SK-N-SH (cell line): Measurements from ENCODE around the gene MED22.

Experiments used
- EP300 ChIP-seq, 2 experiments: IDR thresholded peaks; 2 replicates each; pipeline versions ENCODE4 v1.4.0 to v1.6.1; 2012; ENCODE audit warnings: borderline replicate concordance in 1 of 2, low read depth in 1 of 2, low read length in 1 of 2
- GABPA ChIP-seq: IDR thresholded peaks from 2 replicates; pipeline ENCODE4 v1.4.0; 2012; ENCODE audit warnings: low read depth, mild to moderate bottlenecking
- JUND ChIP-seq: IDR thresholded peaks from 2 replicates; pipeline ENCODE4 v1.4.0; 2012
- MEF2A ChIP-seq: IDR thresholded peaks from 2 replicates; pipeline ENCODE4 v1.4.0; 2012; ENCODE audit warnings: low read depth, borderline replicate concordance
- MXI1 ChIP-seq: IDR thresholded peaks from 2 replicates; pipeline ENCODE4 v1.6.1; 2012; ENCODE audit warnings: mild to moderate bottlenecking, low read depth, low read length, improper control_type of control experiment
- POLR2AphosphoS5 ChIP-seq: IDR thresholded peaks from 2 replicates; pipeline ENCODE4 v1.6.1; 2012; ENCODE audit warnings: low read depth, low read length
- RAD21 ChIP-seq: IDR thresholded peaks from 2 replicates; pipeline ENCODE4 v1.6.1; 2012; ENCODE audit warnings: mild to moderate bottlenecking, low read length
- RCOR1 ChIP-seq: fragments of 150-350 bp; IDR thresholded peaks from 2 replicates; pipeline ENCODE4 v1.6.1; 2017; ENCODE audit warnings: antibody characterized with exemption, low read length
- TF ChIP-seq, protein P1 (sequence below): fragments of 200-600 bp; sonication (generic); IDR thresholded peaks from 2 replicates; pipeline ENCODE4 v1.6.1; 2017; ENCODE audit warnings: antibody characterized with exemption, mild to moderate bottlenecking, moderate library complexity

DNA sequence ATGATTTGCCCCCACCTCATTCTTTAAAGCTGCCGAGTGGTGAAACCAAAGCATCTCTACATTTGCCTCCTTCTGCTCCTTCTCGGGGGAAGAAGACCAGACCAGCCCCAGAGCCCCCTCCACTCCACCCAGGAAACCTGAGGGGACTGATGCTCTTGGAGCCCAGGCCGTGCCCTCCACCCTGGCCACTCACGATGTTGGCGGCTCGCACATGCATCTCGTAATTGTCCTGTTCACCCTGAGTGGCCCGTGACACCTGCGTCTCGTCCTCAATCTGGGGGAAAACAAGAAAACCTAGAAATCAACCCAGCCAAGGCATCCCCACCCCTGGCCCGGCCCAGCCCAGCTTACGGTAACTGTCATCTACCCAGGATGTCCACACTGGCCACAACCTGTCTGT is 3.0 kb downstream of the MED22 start:
- TF ChIP-seq MXI1, result no peak
- no peak for TF ChIP-seq MEF2A
- no peak for TF ChIP-seq POLR2AphosphoS5
- TF ChIP-seq GABPA, result no peak
- TF ChIP-seq RAD21, result no peak
- TF ChIP-seq EP300 (IDR thresholded peaks at IDR 0.05; ENCODE audit: borderline replicate concordance in 1 of 2, low read depth in 1 of 2, low read length in 1 of 2), result no peak
- TF ChIP-seq JUND, result no peak
- no peak for TF ChIP-seq RCOR1
- TF ChIP-seq, protein P1, sequence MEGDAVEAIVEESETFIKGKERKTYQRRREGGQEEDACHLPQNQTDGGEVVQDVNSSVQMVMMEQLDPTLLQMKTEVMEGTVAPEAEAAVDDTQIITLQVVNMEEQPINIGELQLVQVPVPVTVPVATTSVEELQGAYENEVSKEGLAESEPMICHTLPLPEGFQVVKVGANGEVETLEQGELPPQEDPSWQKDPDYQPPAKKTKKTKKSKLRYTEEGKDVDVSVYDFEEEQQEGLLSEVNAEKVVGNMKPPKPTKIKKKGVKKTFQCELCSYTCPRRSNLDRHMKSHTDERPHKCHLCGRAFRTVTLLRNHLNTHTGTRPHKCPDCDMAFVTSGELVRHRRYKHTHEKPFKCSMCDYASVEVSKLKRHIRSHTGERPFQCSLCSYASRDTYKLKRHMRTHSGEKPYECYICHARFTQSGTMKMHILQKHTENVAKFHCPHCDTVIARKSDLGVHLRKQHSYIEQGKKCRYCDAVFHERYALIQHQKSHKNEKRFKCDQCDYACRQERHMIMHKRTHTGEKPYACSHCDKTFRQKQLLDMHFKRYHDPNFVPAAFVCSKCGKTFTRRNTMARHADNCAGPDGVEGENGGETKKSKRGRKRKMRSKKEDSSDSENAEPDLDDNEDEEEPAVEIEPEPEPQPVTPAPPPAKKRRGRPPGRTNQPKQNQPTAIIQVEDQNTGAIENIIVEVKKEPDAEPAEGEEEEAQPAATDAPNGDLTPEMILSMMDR, result no peak
